Measurements from ENCODE around the gene AHRR.

DNA sequence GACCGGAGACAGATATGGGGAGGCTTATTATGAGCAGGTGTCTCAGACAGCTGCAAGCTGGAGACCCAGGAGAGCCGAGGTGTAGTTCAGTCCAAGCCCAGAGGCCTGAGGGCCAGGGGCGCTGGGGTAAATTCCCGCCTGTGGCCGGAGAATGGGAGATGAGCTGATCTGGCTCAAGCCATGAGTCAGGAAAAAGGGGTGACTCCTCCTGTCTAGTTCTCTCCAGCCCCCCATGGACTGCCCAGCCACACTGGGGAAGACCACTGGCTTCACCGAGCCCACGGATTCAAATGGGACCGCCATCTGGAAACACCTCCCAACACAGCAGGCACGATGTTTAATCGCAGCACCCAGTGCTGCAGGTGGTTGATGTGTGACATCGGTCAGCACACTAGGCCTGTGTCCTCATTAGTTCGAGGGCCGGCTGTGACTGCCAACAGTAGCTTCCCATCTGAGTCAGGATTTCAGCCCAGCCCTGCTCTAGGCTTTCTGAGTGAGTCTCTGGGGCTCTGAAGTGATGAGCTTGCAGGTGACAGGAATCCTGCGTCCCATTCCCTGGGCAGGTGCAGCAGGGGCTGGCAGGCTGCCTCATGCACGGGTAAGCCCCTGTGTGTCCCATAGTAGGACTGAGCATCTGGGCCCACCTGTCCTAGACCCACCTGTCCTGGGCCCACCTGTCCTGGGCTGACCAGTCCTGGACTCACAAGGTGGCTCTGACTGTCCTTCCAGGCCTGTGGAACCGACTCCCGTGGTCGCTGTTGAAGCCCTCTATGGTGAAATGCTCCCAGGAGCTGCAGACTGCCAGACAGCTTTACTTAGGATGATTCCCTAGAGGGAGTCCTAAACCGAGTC lies 49.7 kb downstream of the AHRR start:
- TF ChIP-seq, protein P1, sequence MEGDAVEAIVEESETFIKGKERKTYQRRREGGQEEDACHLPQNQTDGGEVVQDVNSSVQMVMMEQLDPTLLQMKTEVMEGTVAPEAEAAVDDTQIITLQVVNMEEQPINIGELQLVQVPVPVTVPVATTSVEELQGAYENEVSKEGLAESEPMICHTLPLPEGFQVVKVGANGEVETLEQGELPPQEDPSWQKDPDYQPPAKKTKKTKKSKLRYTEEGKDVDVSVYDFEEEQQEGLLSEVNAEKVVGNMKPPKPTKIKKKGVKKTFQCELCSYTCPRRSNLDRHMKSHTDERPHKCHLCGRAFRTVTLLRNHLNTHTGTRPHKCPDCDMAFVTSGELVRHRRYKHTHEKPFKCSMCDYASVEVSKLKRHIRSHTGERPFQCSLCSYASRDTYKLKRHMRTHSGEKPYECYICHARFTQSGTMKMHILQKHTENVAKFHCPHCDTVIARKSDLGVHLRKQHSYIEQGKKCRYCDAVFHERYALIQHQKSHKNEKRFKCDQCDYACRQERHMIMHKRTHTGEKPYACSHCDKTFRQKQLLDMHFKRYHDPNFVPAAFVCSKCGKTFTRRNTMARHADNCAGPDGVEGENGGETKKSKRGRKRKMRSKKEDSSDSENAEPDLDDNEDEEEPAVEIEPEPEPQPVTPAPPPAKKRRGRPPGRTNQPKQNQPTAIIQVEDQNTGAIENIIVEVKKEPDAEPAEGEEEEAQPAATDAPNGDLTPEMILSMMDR (conservative IDR thresholded peaks at IDR 0.05; ENCODE audit: low read length): no peak
- TF ChIP-seq EZH2phosphoT487 (IDR thresholded peaks at IDR 0.05; ENCODE audit: borderline replicate concordance, low read depth, low read length): no peak

Measured in OCI-LY7 (cell line).